Glomerular endothelial cell (primary cell): ENCODE measurements around the gene CRIP2. TPM values are rescaled to one million over a fixed set of nuclear protein-coding genes. Genes with fewer than 3 reads are reported as not detected.

Experiments used
- DNase-seq: peaks from one replicate; pipeline ENCODE4 v3.0.0-alpha.2; 2011; ENCODE audit warnings: low read depth, low spot score; ENCODE audit errors: extremely low read depth
- total RNA-seq: library from RNA; depleted of rRNA; stranded (reverse); fragments of >200 nt; gene quantifications from 2 replicates; pipeline ENCODE4 v1.2.3, GENCODE V29; 2015

CRIP2 gene, protein sequence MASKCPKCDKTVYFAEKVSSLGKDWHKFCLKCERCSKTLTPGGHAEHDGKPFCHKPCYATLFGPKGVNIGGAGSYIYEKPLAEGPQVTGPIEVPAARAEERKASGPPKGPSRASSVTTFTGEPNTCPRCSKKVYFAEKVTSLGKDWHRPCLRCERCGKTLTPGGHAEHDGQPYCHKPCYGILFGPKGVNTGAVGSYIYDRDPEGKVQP
- total RNA-seq, result 515 and 575 TPM in 2 replicates

- DNase-seq, result no peak
Measured at GRCh38 chr14:105474483-105475268, at the start of gene CRIP2. Gene CRIP2 (plus strand): TSS chr14:105474821. CDS start chr14:105474863, 42 bp downstream.

- DNase-seq, result no peak
Measured at GRCh38 chr14:105424861-105425260, 49.8 kb upstream of the CRIP2 start.

DNA sequence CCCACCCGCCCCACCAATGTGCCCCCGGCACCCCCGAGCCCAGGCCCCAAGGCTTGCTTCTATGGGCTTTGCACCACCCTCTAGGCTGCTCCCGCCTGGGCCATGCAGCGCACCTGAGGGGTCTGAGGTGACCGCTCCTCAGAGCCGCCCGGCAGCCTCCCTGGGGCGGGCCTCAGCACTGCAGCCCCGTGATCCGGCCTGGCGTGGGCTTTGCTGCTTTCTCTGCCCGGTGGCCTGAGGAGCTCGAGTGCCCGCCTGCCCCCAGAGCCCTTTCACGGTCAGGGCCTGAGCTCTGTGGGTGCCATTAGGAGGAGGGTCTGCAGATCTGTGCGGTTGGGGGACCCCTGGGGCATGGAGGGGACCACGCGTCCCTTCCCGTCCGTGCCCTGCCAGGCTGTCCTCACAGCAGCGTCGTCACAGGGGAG, 48.8 kb upstream of the CRIP2 start:
- no peak for DNase-seq

- DNase-seq, result no peak
Measured at GRCh38 chr14:105426416-105427130, 48.0 kb upstream of the CRIP2 start.

DNA sequence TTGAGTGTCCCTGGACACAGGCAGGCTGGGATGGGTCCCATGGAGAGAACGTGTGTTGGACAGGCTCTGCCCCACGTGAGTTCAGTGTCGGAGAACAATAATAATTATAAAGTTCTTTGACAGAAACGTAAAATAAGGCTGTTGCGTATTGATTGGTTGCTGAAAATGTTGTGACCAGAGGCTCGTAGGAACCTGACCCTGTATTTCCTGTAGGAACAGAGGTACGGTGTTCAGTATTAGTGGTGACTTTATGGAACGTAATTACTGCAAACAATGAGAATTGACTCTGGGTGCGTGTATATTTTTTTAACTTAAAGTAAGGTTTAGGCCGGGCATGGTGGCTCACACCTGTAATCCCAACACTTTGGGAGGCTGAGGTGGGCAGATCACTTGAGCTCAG, 47.2 kb upstream of the CRIP2 start:
- no peak for DNase-seq

- DNase-seq, result no peak
Measured at GRCh38 chr14:105427936-105428485, 46.6 kb upstream of the CRIP2 start.

GRCh38 chr14:105430042-105430441, 44.6 kb upstream of the CRIP2 start:
- peak; percentile 60 for DNase-seq

DNA sequence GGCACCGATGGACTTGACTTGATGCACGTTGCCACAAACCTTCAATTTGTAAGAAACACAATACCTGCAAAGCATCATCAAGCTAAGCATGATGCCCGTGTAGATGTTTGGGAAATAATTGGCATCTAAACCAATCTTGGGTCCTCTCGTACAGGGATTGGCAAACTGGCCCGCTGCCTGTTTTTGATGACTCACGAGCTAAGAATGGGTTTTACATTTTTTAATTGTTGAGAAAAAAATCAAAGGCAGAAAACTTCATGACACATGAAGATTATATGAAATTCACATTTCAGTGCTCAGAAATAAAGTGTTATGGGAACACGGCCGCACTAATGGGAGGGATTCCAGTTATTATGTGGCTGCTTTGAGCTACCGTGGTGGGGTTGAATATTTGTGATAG, 44.1 kb upstream of the CRIP2 start:
- DNase-seq, result peak; percentile 82

DNA sequence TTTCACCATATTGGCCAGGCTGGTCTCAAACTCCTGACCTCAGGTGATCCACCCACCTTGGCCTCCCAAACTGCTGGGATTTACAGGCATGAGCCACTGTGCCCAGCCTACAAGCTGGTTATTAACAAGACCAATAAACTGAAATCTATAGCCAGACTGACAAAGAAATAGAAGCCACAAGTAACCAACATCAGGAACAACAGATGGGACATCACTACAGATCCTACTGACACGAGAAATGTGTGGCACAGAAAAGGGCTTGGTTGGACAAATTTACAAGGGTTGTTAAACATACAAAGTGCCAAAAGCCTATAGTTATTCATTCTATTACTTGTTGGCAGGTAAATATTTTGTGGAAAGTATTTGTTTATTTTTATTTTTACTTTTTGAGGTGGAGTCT, 43.4 kb upstream of the CRIP2 start:
- no peak for DNase-seq

DNA sequence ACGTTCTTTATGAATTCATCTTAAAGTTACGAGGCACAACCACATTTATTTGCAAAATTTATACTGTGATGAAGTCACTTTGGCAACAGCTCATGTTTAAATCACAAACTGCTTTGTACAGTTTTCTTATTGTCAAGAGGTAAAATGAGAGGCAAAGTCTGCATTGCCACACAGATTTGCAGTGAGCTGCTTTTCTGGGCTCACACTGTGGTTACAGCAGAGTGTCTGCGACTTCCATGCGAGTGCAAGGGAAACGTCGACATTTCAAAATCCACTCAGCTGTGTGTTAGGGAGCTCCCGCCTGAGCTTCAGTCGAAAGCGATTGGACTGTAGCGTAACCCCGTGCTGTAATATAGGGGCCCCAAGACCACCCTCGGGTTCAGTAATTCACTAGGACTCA, 42.0 kb upstream of the CRIP2 start:
- DNase-seq, result no peak

- no peak for DNase-seq
Measured at GRCh38 chr14:105433161-105433605, 41.4 kb upstream of the CRIP2 start.

DNA sequence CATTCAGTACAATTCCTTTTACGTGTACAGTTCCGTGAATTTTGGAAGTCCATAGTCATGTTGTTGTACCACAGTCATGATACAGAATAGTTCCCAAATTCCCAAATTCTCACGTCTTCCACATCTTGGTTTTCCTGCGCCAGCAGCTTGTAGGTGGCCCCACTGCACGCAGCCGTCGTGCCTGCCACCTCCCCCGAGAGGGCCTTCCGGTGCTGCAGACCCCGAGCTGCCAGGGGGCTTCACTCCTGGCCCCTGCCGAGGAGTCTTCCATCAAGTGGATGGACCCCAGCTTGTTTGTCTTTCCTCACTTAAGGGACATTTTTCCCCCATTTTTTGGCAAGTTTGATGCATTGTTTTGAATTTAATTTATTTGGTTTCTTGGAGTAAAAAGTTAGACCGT, 38.2 kb upstream of the CRIP2 start:
- DNase-seq, result no peak

DNA sequence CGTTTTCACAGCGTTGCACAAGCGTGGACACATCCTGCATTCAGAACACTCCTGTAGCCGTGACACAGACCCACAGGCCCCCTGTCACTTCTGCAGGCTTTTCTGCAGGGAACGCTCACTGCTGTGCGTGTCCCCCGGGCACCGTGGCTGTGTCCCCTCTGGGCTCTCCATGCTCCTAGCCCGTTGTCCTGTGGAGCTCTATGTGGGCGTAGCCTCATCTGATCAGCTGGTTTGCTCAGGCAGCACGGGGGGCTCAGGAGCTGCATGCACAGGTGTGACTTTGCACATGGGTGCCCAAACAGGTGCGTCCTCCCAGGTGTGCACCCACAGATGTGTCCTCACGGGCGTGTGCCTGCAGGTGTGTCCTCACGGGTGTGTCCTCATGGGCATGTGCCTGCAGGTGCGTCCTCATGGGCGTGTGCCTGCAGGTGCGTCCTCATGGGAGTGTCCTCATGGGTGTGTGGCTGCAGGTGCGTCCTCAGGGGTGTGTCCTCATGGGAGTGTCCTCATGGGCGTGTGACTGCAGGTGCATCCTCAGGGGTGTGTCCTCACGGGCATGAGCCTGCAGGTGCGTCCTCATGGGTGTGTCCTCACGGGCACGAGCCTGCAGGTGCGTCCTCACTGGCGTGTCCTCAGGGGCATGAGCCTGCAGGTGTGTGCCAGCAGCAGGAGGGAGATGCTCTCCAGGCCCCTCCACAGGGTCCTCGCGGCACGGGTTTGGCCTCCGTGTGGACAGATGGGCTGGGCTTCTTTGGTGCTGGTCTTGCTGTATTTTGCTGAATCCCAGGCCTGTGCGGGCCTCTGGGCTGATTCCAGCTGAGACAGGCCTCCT, 37.5 kb upstream of the CRIP2 start:
- no peak for DNase-seq

GRCh38 chr14:105437723-105438500, 36.7 kb upstream of the CRIP2 start:
- no peak for DNase-seq

DNA sequence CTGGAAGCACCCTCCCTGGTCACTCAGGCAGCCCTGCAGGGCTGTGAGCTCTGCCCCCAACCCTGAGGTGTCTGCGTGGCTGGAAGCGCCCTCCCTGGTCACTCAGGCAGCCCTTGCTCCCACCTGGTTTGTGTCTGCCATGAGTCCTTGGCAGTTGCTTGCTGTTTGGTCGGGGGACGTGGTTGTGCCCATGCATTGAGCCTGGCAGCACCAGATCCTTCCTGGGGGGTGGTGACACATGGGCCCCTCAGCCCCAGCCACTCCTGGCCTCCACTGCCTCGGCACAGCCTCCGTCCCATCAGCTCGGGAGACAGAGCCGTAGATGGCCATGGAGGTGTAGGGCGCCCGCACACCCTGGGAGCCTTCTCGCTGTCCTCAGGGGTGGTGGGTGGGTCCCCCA, 35.4 kb upstream of the CRIP2 start:
- no peak for DNase-seq

DNA sequence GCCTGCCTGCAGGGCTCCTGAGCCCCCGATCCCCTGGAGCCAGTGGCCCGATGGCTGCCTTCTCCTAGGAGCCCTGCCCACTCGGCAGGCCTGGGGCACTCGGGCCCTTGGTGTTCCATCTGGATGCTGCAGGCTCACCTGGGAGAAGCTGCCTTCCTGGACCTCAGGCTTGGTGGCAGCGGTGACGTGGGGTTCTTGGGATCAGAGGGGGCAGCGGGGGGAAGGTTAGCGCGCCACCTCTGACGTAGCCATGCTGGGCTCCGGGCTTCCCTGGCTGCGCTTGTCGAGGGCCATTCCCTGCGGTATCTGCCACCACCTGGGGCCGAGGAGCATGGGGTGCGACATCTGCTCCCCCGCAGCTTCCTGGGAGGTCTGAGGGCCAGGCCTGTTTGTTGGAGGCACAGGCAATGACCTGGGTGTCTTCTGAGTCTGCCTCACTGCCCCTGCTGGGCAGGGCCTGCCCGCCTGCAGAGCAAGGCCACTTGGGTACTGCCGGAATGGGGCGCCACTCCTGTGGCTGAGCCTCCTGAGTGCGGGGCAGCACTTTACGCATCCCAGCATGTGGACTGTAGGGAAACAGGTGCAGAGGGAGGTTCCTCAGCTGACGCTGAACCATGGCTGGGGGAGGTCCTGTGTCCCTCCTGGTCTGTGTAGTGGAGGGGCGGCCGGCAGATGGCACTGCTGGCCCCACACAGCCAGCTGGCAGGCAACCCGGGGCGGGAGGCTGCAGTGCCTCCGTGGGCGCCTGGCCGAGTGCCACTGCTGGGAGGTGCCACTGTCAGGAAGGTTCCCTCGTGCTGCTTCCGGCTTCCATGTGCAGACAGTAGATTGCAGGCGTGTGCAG, 34.7 kb upstream of the CRIP2 start:
- DNase-seq, result no peak

DNA sequence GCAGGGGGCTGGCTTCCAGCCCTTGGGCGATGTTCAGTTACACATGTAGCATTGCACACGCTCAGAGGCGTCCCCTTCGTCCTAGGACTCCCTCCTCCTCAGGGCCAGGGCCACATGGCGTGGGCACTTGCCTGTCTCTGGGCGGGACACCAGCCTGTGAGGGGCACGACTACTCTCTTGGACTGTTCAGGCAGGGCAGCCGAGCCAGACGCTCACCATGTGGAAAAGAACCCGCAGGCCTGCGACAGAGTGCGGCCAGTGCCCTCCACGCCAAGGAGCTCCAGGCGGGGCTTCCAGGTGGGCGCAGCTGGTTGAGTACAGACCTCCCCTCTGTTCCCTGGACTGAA, 34.1 kb upstream of the CRIP2 start:
- DNase-seq, result no peak

- no peak for DNase-seq
Measured at GRCh38 chr14:105440992-105441391, 33.6 kb upstream of the CRIP2 start.

DNA sequence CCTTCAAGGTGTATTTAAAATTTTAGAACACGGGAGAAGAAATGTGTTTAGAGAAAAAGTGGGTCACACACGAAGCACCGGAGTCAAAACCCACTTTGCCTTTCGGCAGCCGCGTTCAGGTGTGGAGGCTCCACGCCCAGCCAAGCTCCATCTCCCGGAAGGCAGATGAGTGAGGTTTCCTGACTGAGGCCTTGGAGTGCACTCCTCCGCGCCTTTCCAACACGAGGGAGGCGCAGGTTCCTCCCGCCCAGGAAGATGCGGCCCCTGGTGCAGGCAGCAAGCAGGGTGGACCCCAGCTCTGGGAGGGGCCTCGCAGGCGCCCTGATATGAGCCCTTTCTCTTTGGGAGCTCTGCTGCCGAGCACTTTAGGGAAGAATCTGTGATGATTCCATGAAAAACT, 32.5 kb upstream of the CRIP2 start:
- DNase-seq, result no peak
